ACHN (cell line): ENCODE measurements around the gene TSFM.

ENCODE experiments used
- DNase-seq: peaks from one replicate; pipeline ENCODE4 v3.0.0-alpha.2; 2015
- in situ Hi-C: cut with HindIII; loops from 2 replicates; pipeline ENCODE4 v1.10.0; 2017; ENCODE audit warnings: low sequenced_read_pairs, low pct_ligation_motif_present, low pct_unique_long_range_greater_than_20kb

The TSFM gene

DNA sequence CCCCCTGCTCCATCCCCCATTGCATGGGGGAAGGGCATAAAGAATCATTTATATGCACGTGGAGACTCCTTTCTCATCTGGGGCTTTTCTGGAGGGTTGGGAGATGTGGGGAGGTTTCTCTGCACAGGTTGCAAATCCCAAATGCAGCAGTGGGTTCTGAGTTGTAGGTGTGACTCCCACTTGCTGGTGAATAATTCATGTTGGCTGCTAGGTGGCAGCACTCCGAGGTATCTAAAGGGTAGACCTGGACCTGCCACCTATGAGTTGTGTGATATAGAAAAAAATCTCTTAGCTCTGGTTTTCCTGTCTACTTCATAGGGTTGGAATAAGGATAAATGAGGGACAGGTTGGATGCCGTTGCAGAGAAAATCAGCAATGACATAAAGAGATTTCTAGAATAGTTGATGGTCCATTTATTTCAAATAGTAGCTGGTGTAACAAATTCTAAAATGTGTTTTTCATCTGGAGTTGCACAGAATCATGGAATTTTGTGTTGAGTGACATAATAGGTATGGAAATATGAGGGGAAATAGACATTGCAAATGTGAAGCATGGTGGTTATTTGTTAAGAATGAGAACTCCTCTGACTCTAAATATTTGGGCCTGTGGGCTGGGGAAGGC, 23.1 kb upstream of the TSFM start:
- in situ Hi-C loops, result no loop called here
- peak; percentile 67 for DNase-seq

- in situ Hi-C loops, result no loop called here
- DNase-seq, result no peak
These were observed 22.1 kb upstream of the TSFM start for GRCh38 chr12:57760347-57760982.

- no peak for DNase-seq
- in situ Hi-C loops, result no loop called here
These were observed 21.1 kb upstream of the TSFM start for GRCh38 chr12:57761391-57761998.

DNA sequence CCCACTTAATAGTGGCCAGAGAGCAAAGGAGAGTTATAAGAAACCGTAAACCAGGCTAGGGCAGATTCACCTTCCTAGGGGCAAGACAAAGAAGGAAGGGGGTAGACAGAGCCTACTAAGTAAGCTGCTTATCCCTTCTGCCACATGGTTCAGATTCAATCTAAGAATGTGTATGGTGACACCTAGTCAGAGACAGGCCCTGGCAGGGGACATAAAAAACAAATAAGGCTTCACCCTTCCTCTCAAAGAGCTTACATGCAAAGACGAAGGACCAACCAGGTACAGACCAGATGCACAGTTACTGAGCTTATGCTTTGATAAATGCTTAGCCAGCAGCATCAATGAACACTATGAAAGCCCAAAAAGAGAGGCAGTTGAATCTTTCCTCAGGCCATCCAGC, 20.1 kb upstream of the TSFM start:
- in situ Hi-C loops, result no loop called here
- no peak for DNase-seq

- DNase-seq, result no peak
- in situ Hi-C loops, result no loop called here
These were observed 18.5 kb upstream of the TSFM start for GRCh38 chr12:57763881-57764661.

DNA sequence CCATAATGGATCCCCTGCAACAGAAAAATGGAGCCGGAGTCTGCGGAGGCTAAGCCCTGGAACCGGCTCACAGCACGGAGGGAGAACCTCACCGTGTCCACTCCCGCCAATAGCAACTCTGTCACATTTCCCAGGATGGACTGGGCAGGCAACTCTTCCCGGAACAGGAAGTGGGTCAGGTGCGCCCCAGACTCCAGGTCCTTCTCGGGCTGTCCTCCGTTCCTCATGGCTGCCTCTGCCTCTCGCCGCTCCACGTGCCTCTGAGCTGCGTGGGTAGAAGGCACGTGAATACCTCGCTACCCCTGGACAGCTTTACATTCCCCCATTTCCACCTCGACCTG, 18.0 kb upstream of the TSFM start:
- in situ Hi-C loops, result no loop called here
- no peak for DNase-seq

DNA sequence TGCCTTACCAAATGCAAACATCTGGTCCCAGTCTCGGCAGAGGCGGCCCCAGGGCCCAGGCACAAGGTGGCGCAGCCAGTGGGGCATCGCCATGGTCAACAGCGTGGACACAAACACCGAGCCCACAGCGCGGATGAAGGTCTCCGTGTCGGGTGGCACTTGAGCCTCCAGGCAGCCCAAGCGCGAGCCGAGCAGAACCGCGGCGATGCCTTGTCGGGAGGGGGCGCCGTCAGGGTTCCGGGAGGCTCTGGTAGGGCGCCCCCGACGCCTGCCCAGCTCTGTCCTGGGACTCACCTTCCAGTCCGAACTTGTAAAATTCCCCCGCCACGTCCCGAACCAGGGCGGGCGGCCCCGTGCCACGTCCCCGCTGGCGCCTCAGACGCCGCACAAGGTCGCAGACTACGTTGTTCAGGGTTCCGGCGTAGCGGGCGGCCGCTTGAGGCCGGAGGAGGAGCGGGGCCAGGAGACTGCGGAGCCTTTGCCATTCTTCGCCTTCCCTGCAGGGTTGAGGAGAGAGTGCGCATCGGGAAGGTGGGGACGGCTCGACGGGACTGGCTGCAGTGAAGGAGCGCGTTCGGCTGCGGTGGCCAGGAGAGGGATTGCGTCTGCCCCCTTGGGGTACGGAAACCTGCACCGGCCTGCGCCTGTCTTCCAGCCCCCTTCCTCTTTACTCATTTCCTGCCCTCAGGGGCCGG, 17.4 kb upstream of the TSFM start:
- DNase-seq, result peak; percentile 65
- in situ Hi-C loops, result no loop called here

GRCh38 chr12:57765698-57766463, 16.7 kb upstream of the TSFM start:
- no peak for DNase-seq
- in situ Hi-C loops, result no loop called here

GRCh38 chr12:57766464-57767304, 15.9 kb upstream of the TSFM start, which contains the start of gene CYP27B1:
Gene CYP27B1, minus strand, starts transcription at chr12:57767078. Its CDS starts 37 bp downstream, at chr12:57767041.
- in situ Hi-C loops, result no loop called here
- peak; percentile 52 for DNase-seq

DNA sequence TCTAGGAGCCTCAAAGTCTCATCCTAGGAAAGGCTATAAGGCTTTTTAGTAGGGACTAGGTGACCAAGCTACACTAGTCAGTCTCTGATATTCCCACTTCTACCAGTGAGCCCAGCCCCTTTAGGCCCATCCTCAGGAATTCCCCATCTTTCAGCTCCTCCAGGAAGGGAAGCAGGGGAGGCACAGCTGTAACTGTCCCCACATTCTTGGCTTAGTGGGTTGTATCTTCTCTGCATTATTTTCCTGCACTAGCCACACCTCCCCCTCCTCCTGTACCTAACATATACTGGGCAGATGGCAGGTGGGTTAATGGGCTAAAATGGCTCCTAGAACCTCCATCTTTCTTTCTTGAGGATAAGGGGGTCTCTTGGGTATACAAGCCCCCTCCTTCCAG, 15.3 kb upstream of the TSFM start:
- DNase-seq, result no peak
- in situ Hi-C loops, result no loop called here

- DNase-seq, result no peak
- in situ Hi-C loops, result no loop called here
These were observed 14.7 kb upstream of the TSFM start for GRCh38 chr12:57767876-57768275.

- in situ Hi-C loops, result no loop called here
- DNase-seq, result no peak
These were observed 13.0 kb upstream of the TSFM start for GRCh38 chr12:57769594-57769993.

DNA sequence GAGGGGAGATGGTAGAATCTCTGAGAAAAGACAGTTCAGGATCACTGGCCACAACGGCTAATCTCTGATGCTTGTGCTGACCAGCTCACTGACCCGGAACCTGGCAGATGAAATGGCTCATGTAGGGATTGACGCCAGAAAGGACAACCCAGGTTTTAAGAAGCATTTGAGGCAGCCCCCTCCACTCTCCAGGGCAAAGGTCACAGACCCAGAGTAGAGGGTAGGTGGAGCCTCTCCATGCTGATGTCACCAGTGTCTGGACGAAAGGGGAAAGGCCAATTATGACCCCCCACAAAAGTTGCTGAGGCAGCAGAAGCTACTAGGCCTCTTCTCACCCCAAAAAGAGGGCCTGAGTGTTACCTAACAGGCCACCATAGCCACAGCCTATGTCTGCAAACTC, 11.9 kb upstream of the TSFM start:
- in situ Hi-C loops, result no loop called here
- no peak for DNase-seq

- peak; percentile 97 for DNase-seq
These were observed 11.2 kb upstream of the TSFM start for GRCh38 chr12:57771236-57771872.

GRCh38 chr12:57771873-57772428, 10.6 kb upstream of the TSFM start, which contains the start of gene METTL1:
Gene METTL1, minus strand, starts transcription at chr12:57772105. Its CDS starts 22 bp downstream, at chr12:57772083.
- in situ Hi-C loops, result no loop called here
- peak; percentile 100 for DNase-seq

More at GRCh38 chr12:57771236-57771872, 11.2 kb upstream of the TSFM start:
- in situ Hi-C loops, result no loop called here

- DNase-seq, result peak; percentile 81
- in situ Hi-C loops, result no loop called here
These were observed 9.9 kb upstream of the TSFM start, which contains the start of gene EEF1AKMT3 for GRCh38 chr12:57772429-57773322. Gene EEF1AKMT3, plus strand, starts transcription at chr12:57772614. Its CDS starts 111 bp downstream, at chr12:57772725.
